Activated naive CD4-positive, alpha-beta T cell treated with anti-CD3 and anti-CD28 coated beads, Interleukin-2, amount 50 U/mL, for 24 hours (primary cell): ENCODE results near the gene GLE1.
"Not testable (repeated sequence)": the region's sequence is repeated elsewhere in the genome, so short reads cannot be mapped to it uniquely, and the experiment has no call there.

Source experiments
- H3K27ac Mint-ChIP-seq: one replicate; pipeline ENCODE4 v1.8.0; 2021; ENCODE audit warnings: mild to moderate bottlenecking, mixed read lengths
- H3K27me3 Mint-ChIP-seq: one replicate; pipeline ENCODE4 v1.8.0; 2021; ENCODE audit warnings: mixed read lengths
- H3K36me3 Mint-ChIP-seq: one replicate; pipeline ENCODE4 v1.8.0; 2021; ENCODE audit warnings: mixed read lengths
- H3K4me1 Mint-ChIP-seq: one replicate; pipeline ENCODE4 v1.8.0; 2021; ENCODE audit warnings: mixed read lengths
- H3K4me3 Mint-ChIP-seq: one replicate; pipeline ENCODE4 v1.8.0; 2021; ENCODE audit warnings: mild to moderate bottlenecking, mixed read lengths
- H3K9me3 Mint-ChIP-seq: one replicate; pipeline ENCODE4 v1.8.0; 2021; ENCODE audit warnings: mixed read lengths

Gene GLE1

GRCh38 chr9:128554155-128554862, 49.8 kb downstream of the GLE1 start:
- no peak overlapping the region for H3K27ac Mint-ChIP-seq
- H3K36me3 Mint-ChIP-seq = no peaks in the 10 kb centered on the region
- H3K9me3 Mint-ChIP-seq = no peaks in the 10 kb centered on the region
- H3K27me3 Mint-ChIP-seq = no peaks in the 10 kb centered on the region
- H3K4me3 Mint-ChIP-seq = no peak overlapping the region
- H3K4me1 Mint-ChIP-seq = peaks cover 58% of the 10 kb centered on the region

GRCh38 chr9:128555180-128555721, 50.7 kb downstream of the GLE1 start:
- Mint-ChIP-seq H3K27me3 (no peaks in the 10 kb centered on the region), H3K9me3 (no peaks in the 10 kb centered on the region), H3K4me3 (no peak overlapping the region), H3K4me1 (peaks cover 48% of the 10 kb centered on the region), H3K36me3 (no peaks in the 10 kb centered on the region), H3K27ac (no peak overlapping the region)

- Mint-ChIP-seq H3K9me3 (no peaks in the 10 kb centered on the region), H3K4me3 (no peak overlapping the region), H3K4me1 (peaks cover 39% of the 10 kb centered on the region), H3K27me3 (no peaks in the 10 kb centered on the region), H3K36me3 (no peaks in the 10 kb centered on the region), H3K27ac (no peak overlapping the region)
Measured at GRCh38 chr9:128556276-128556675, 51.8 kb downstream of the GLE1 start.

- Mint-ChIP-seq H3K27ac (peak overlapping the region; percentile 30), H3K4me3 (peak overlapping the region; percentile 33), H3K4me1 (peaks cover 35% of the 10 kb centered on the region), H3K36me3 (no peaks in the 10 kb centered on the region), H3K9me3 (no peaks in the 10 kb centered on the region), H3K27me3 (no peaks in the 10 kb centered on the region)
Measured at GRCh38 chr9:128556926-128557634, 52.6 kb downstream of the GLE1 start.

GRCh38 chr9:128558431-128559310, 54.2 kb downstream of the GLE1 start:
- no peaks in the 10 kb centered on the region for H3K9me3 Mint-ChIP-seq
- peaks cover 2% of the 10 kb centered on the region for H3K36me3 Mint-ChIP-seq
- peak overlapping the region; percentile 56 for H3K4me3 Mint-ChIP-seq

GRCh38 chr9:128565578-128565977, 61.1 kb downstream of the GLE1 start:
- Mint-ChIP-seq H3K4me3 (no peak overlapping the region), H3K27ac (peak overlapping the region; percentile 41), H3K4me1 (peaks cover 35% of the 10 kb centered on the region), H3K27me3 (no peaks in the 10 kb centered on the region), H3K36me3 (peaks cover 4% of the 10 kb centered on the region), H3K9me3 (no peaks in the 10 kb centered on the region)

More at GRCh38 chr9:128558431-128559310, 54.2 kb downstream of the GLE1 start:
- Mint-ChIP-seq H3K4me1 (peaks cover 43% of the 10 kb centered on the region), H3K27me3 (no peaks in the 10 kb centered on the region), H3K27ac (peak overlapping the region; percentile 85)

- Mint-ChIP-seq H3K27ac (peak overlapping the region; percentile 30), H3K36me3 (peaks cover 7% of the 10 kb centered on the region), H3K27me3 (no peaks in the 10 kb centered on the region), H3K4me3 (no peak overlapping the region), H3K9me3 (no peaks in the 10 kb centered on the region), H3K4me1 (peaks cover 35% of the 10 kb centered on the region)
Measured at GRCh38 chr9:128568470-128569078, 64.1 kb downstream of the GLE1 start.

GRCh38 chr9:128575469-128575868, 71.0 kb downstream of the GLE1 start:
- H3K4me3 Mint-ChIP-seq = no peak overlapping the region
- peaks cover 10% of the 10 kb centered on the region for H3K36me3 Mint-ChIP-seq
- H3K27me3 Mint-ChIP-seq = no peaks in the 10 kb centered on the region
- H3K9me3 Mint-ChIP-seq = no peaks in the 10 kb centered on the region
- peak overlapping the region; percentile 59 for H3K27ac Mint-ChIP-seq
- H3K4me1 Mint-ChIP-seq = peaks cover 22% of the 10 kb centered on the region

- H3K4me1 Mint-ChIP-seq = peaks cover 22% of the 10 kb centered on the region
- H3K27me3 Mint-ChIP-seq = no peaks in the 10 kb centered on the region
- peaks cover 10% of the 10 kb centered on the region for H3K36me3 Mint-ChIP-seq
- H3K27ac Mint-ChIP-seq = no peak overlapping the region
- no peak overlapping the region for H3K4me3 Mint-ChIP-seq
- H3K9me3 Mint-ChIP-seq = no peaks in the 10 kb centered on the region
Measured at GRCh38 chr9:128575916-128576315, 71.4 kb downstream of the GLE1 start.

- H3K27me3 Mint-ChIP-seq = no peaks in the 10 kb centered on the region
- H3K36me3 Mint-ChIP-seq = peaks cover 8% of the 10 kb centered on the region
- H3K9me3 Mint-ChIP-seq = no peaks in the 10 kb centered on the region
- H3K4me1 Mint-ChIP-seq = peaks cover 20% of the 10 kb centered on the region
- no peak overlapping the region for H3K4me3 Mint-ChIP-seq
- H3K27ac Mint-ChIP-seq = no peak overlapping the region
Measured at GRCh38 chr9:128577206-128577605, 72.7 kb downstream of the GLE1 start.

GRCh38 chr9:128579194-128579593, 74.7 kb downstream of the GLE1 start:
- H3K27ac Mint-ChIP-seq = no peak overlapping the region
- H3K9me3 Mint-ChIP-seq = no peaks in the 10 kb centered on the region
- H3K27me3 Mint-ChIP-seq = no peaks in the 10 kb centered on the region
- peaks cover 14% of the 10 kb centered on the region for H3K36me3 Mint-ChIP-seq
- peaks cover 11% of the 10 kb centered on the region for H3K4me1 Mint-ChIP-seq
- no peak overlapping the region for H3K4me3 Mint-ChIP-seq

GRCh38 chr9:128580731-128581130, 76.2 kb downstream of the GLE1 start:
- Mint-ChIP-seq H3K27ac (no peak overlapping the region), H3K36me3 (peaks cover 20% of the 10 kb centered on the region), H3K9me3 (no peaks in the 10 kb centered on the region), H3K4me3 (no peak overlapping the region), H3K4me1 (no peaks in the 10 kb centered on the region), H3K27me3 (no peaks in the 10 kb centered on the region)

- H3K4me3 Mint-ChIP-seq, H3K9me3 Mint-ChIP-seq, H3K27ac Mint-ChIP-seq: not testable (repeated sequence)
Measured at GRCh38 chr9:128585155-128585554, 80.6 kb downstream of the GLE1 start.

GRCh38 chr9:128586934-128587333, 82.4 kb downstream of the GLE1 start:
- H3K4me3 Mint-ChIP-seq, H3K27me3 Mint-ChIP-seq, H3K9me3 Mint-ChIP-seq: not testable (repeated sequence)
- Mint-ChIP-seq H3K36me3 (peaks cover 28% of the 10 kb centered on the region), H3K4me1 (peaks cover 11% of the 10 kb centered on the region), H3K27ac (peak overlapping the region; percentile 87)

More at GRCh38 chr9:128585155-128585554, 80.6 kb downstream of the GLE1 start:
- Mint-ChIP-seq H3K36me3 (peaks cover 21% of the 10 kb centered on the region), H3K4me1 (peaks cover 11% of the 10 kb centered on the region)
- not testable (repeated sequence) for H3K27me3 Mint-ChIP-seq

- Mint-ChIP-seq H3K36me3 (peaks cover 27% of the 10 kb centered on the region), H3K27me3 (no peaks in the 10 kb centered on the region), H3K4me1 (peaks cover 11% of the 10 kb centered on the region), H3K9me3 (no peaks in the 10 kb centered on the region), H3K27ac (peak overlapping the region; percentile 87), H3K4me3 (no peak overlapping the region)
Measured at GRCh38 chr9:128587453-128587852, 82.9 kb downstream of the GLE1 start.
